ENCODE measurements around the gene KNDC1. TPM values are rescaled to one million over a fixed set of nuclear protein-coding genes. Genes with fewer than 3 reads are reported as not detected.

The KNDC1 gene
- total and polyA plus RNA-seq, 2 of the 13 experiments (the other 11 are each of a cell fraction or from before 2014, with no cell fraction given) = 0.69 TPM; not detected in 1

- TF ChIP-seq ZNF142 (CRISPR knock-in tag; IDR thresholded peaks at IDR 0.05) = no peak
- TF ChIP-seq ZNF788 (CRISPR knock-in tag; IDR thresholded peaks at IDR 0.05; ENCODE audit: borderline replicate concordance) = no peak
- no peak for TF ChIP-seq THAP7 (CRISPR knock-in tag; IDR thresholded peaks at IDR 0.05)
Measured at GRCh38 chr10:133129859-133130495, 30.0 kb upstream of the KNDC1 start (continued).

DNA sequence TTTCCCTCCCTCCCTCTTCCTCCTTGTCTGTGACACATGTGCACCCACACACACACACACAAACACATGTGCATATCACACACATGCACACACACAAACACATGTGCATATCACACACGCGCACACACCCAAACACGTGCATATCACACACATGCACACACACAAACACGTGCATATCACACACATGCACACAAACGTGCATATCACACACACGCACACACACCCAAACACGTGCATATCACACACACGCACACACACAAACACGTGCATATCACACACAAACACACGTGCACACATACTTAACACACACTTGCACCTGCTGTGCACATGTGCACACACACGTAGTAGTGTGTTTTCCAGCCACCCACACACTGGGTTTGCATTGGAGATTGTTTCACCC, 29.4 kb upstream of the KNDC1 start:
- no peak for DNase-seq (ENCODE audit: low spot score)
- no peak overlapping the region for H3K4me3 ChIP-seq (replicated peaks in 1 of 3; ENCODE audit: insufficient read depth in 1 of 3, low read depth in 2 of 3, low read length in 3 of 3)
- in situ Hi-C loops (cut with HindIII; ENCODE audit: extremely low pct_ligation_motif_present, low pct_unique_long_range_greater_than_20kb) (no loop called here), intact Hi-C loops (cut with micrococcal nuclease; ENCODE audit: unreplicated experiment) (no loop called here)
- no peak overlapping the region for H3K9ac ChIP-seq (ENCODE audit: insufficient read depth, low read depth, low read length)
- no peaks in the 10 kb centered on the region for H3K36me3 ChIP-seq (replicated peaks in 1 of 2; ENCODE audit: control insufficient read depth in 1 of 2, insufficient read depth in 2 of 2, low read length in 2 of 2)
- H3K27me3 ChIP-seq (ENCODE audit: control insufficient read depth in 1 of 2, insufficient read depth in 2 of 2, low read length in 2 of 2) = peaks cover 6 to 26% of the 10 kb centered on the region in 2 experiments; a peak in 4 of 5 replicates
- H3K27ac ChIP-seq (ENCODE audit: extremely low read length, insufficient read depth, low read length) = no peak overlapping the region
- no peak for FAIRE-seq
- POLR2A ChIA-PET = no interaction called here
- H3K4me1 ChIP-seq (ENCODE audit: insufficient read depth, low read length) = no peaks in the 10 kb centered on the region
- H3K4me2 ChIP-seq (ENCODE audit: low read depth, low read length) = no peak overlapping the region
- no peak overlapping the region for H2AFZ ChIP-seq (ENCODE audit: low read length)
- WGBS (ENCODE audit: low lambda C conversion rate) = 37% methylated on average over 11 of the region's 11 CpGs
- no peak for ATAC-seq
- CTCF ChIA-PET (ENCODE audit: low intra/inter-chr PET ratio, low total read pairs) = no interaction called here
- no peaks in the 10 kb centered on the region for H3K79me2 ChIP-seq (ENCODE audit: insufficient read depth, low read length)
- H4K20me1 ChIP-seq (ENCODE audit: insufficient read depth, low read length) = no peaks in the 10 kb centered on the region
- TF ChIP-seq FOXK2 (IDR thresholded peaks at IDR 0.05) (peak; percentile 17; the same call in 1 of the 2 replicates), HNF1B (CRISPR knock-in tag; IDR thresholded peaks at IDR 0.05) (no peak)
- TF ChIP-seq, protein P1, sequence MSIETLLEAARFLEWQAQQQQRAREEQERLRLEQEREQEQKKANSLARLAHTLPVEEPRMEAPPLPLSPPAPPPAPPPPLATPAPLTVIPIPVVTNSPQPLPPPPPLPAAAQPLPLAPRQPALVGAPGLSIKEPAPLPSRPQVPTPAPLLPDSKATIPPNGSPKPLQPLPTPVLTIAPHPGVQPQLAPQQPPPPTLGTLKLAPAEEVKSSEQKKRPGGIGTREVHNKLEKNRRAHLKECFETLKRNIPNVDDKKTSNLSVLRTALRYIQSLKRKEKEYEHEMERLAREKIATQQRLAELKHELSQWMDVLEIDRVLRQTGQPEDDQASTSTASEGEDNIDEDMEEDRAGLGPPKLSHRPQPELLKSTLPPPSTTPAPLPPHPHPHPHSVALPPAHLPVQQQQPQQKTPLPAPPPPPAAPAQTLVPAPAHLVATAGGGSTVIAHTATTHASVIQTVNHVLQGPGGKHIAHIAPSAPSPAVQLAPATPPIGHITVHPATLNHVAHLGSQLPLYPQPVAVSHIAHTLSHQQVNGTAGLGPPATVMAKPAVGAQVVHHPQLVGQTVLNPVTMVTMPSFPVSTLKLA (IDR thresholded peaks at IDR 0.05) = peak; percentile 100
- no peaks in the 10 kb centered on the region for H3K9me3 ChIP-seq (ENCODE audit: low read length)
- no TSS peak for BruUV-seq (replicated peaks)

Measured in HepG2 (cell line).